ENCODE measurements around the gene OGG1.

OGG1 gene

DNA sequence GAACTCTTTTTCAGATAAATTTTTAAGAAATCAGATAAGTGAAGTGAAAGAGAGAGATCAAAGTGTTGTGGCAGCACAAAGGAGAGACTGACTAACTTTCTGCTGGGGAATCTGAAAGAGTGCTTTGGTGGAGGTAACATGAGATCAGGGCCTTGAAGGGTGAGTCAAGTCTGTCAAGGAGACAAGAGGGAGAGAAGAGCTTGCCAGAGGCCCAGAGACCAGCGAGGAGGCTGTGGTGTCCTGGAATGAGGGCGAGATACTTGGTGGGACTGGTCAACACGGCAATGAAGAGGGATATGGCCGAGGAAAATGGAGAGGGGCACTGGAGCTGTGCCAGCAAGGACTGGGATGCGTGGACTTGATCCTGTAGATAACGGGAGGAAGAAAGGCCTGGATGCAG, 38.0 kb downstream of the OGG1 start:
- peak in 1 of 2 donors; percentile 37 for DNase-seq

- DNase-seq, result no peak
These were observed 41.4 kb downstream of the OGG1 start for GRCh38 chr3:9791127-9791526.

- DNase-seq, result no peak
These were observed 42.1 kb downstream of the OGG1 start for GRCh38 chr3:9791790-9792404.

DNA sequence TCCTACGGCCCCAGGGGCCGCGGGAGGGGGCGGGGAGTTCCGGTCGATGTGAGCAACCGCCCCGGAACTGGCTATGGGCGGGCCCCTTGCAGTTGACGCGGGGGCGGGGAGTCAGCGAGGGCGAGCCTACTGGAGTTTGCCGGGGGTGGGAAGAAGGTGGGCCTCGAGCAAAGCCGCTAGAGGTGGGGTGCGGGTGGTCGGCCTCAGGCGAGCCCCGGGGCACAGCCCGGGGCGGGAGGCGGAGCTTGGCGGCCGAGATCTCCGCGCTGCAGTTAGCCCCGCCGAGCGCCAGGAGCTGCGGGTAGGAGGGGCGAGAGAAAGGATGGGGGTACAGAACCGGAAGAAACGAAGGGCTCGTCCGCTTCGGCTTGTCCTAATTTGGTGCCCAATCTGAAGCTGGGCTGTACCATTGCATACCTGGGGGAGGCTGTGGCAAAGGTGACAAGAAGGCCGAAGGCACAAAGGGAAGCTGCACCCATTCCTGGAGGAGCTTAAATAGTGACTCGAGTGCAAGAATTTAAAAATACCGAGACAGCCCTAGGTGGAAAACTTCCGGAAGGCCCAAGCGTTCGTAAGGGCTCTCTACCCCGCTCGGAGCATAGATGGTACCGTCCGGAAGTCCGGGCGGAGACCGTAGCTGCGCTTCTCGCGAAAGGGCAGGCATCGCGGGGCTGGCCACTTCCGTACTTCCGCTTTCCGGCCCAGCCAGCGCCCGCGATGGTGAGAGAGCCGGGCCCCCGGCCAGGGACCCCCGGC, 42.8 kb downstream of the OGG1 start, which contains the start of the genes ARPC4 and TADA3:
TSS of gene ARPC4 (plus strand) at position 678 of the 756 bp plus-strand sequence. CDS start at position 718, 40 bp downstream.
TSS of gene TADA3 (minus strand) at position 69 of the 756 bp plus-strand sequence. CDS start 1,007 bp downstream, outside the sequence.
- DNase-seq, result peak; percentile 91 to 92

DNA sequence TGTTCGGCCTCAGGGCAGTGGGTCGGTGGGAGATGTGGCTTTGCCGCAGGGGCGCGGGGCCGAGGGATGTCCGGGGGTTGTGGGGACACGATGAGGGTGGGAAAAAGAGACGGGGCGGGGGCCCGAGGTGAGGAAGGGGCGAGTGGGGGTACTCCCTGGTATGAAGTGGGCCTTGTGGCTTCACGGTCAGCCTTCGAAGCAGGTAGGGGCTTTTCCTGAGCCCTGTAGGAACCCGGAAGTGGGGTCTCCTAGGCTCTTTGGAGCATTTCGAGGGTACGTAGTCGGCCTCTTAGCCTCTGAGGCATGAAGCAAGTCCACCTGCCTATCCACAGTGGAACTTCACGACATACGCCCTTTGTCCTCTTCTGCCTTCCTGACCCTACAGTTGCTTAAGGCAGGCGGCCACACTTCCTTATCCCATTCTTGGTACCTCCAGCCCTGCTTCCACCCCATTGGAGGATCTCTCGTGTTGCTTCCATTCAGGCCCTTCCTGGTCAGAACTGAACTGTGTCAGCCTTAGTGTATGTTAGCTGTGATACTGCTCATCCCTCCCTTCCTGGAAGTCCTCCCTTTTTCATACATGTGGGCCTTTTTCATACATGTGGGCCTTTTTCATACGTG, 43.5 kb downstream of the OGG1 start:
- peak; percentile 32 to 42 for DNase-seq

GRCh38 chr3:9794400-9794799, 44.6 kb downstream of the OGG1 start:
- DNase-seq, result no peak

GRCh38 chr3:9795207-9795606, 45.5 kb downstream of the OGG1 start:
- no peak for DNase-seq

DNA sequence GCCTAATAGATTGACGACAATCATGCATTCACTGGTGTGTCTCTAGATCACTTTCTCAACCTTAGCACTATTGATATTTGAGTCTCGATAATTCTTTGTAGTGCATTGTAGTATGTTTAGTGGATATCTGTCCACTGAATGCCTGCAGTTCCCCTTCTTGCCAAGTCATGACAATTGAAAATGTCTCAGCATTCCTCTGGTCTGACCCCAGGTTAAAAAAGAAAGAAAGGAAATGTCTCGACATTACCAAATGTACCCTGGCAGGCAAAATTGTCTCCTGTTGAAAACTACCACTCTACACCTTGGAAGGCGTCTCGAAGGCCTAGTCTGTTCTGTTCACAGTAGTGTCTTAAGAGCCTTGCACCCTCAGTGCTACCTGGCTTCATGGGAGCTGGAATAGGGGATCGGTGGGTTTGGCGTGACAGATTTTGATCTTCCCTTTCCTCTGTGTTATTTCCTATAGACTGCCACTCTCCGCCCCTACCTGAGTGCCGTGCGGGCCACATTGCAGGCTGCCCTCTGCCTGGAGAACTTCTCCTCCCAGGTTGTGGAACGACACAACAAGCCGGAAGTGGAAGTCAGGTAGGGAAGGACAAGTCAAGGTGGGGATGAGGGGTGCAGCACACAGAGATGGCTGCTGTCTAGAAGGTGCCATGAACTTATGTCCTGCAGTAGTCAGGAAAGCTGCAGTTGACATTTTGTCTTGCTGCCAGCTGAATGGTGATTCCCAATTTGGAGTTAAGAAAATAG, 47.6 kb downstream of the OGG1 start:
- DNase-seq, result no peak

DNA sequence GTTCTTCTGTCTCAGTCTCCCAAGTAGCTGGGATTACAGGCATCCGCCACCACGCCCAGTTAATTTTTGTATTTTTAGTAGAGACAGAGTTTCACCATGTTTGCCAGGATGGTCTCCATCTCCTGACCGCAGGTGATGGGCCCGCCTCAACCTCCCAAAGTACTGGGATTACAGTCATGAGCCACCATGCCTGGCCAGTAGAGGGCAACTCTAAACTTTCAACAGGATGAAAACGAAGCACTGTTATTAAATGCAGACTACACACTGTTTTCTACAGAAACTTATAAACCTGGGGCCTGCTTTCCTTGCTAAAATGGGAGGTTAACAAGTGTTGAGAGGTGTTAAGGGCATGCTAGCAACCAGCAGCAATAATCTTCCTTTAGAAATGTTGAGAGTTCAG, 50.8 kb downstream of the OGG1 start:
- DNase-seq, result no peak

DNA sequence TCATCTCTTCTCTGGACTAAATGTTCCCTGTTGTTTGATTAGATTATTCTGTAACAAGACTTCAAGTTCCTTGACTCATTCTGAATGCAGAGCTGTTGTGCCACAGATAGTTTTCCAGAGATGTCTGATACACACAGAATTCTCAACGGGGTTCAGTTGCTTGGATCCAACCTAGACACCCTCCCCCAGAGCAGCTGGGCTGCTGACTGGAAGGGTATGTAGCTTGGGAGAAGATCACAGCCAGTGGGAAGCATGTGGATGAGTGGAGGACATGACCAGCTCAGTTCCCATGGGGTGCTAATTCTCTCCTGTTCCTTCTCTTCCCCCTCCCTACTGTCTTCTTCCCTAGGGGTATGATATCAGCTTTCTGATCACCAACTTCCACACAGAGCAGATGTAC, 53.7 kb downstream of the OGG1 start:
- no peak for DNase-seq

DNA sequence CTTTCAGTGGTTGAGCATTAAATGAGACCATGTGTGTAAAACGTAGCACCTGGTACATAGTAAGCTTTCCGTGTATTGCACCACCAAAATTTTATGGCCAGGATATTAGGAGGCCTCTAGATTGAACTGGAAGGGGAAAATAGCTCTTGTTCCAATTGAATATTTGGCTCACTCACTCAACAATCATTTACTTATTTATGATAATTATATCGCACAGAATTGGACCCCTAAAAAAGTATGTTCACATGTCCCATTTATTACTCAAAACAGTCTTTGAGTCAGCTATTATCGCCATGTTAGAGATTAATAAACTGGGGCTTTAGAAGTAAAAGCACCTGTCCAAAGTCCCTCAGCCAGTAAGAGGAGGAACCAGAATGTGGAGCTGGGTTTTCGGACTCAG, 55.2 kb downstream of the OGG1 start:
- DNase-seq, result no peak

DNA sequence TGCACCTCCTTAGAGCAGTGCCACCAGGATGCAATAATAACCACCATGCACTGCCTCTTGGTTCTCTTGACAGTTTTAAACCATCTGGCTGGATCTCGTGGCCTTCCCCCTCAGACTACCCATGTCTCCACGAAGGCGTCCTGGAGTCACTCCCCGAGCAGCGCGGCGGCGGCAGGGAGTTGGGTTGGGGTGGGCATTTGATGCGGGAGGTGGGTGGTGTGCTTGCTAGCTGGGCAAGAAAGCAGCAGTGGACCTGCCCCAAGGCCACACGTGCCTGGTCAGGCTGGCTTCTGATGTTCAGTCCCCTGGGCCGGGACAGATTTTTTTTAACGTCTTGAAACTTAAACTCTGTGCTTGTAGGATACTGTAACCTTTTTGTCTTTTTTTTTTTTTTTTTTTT, 56.4 kb downstream of the OGG1 start:
- no peak for DNase-seq

All from stimulated activated CD4-positive, alpha-beta T cell treated with anti-CD3 and anti-CD28 coated beads, Interleukin-2, amount 100 ng/mL, for 24 hours (primary cell).